K562 (cell line): ENCODE data around the gene NDUFAF8. TPM values are rescaled to one million over a fixed set of nuclear protein-coding genes. Genes with fewer than 3 reads are reported as not detected.
A peak's percentile ranks its signal among the peaks of the same experiment; 100 is the strongest.

Experiments
- CHD1 ChIP-seq: fragments of 200-600 bp; sonication (generic); IDR thresholded peaks from one replicate; pipeline ENCODE4 v1.6.1; 2012; ENCODE audit warnings: mild to moderate bottlenecking, moderate library complexity, low read length, inconsistent platforms
- ELF4 ChIP-seq: fragments of 450-650 bp; formaldehyde crosslinking; IDR thresholded peaks from 2 replicates; pipeline ENCODE4 v1.4.0; 2022; ENCODE audit warnings: missing genetic modification characterization
- NBN ChIP-seq: fragments of 450-650 bp; IDR thresholded peaks from 2 replicates; pipeline ENCODE4 v1.6.1; 2016; ENCODE audit warnings: low read depth, mild to moderate bottlenecking
- ZNF121 ChIP-seq: sonication (generic); formaldehyde crosslinking; conservative IDR thresholded peaks from 2 replicates; pipeline ENCODE4 v1.8.0; 2022; ENCODE audit warnings: missing genetic modification reagents
- polyA plus RNA-seq, 8 experiments: library from polyadenylated mRNA; depleted of rRNA in 4 of 8; stranded (reverse) in 5 of 8; unstranded in 3 of 8; fragments of >200 nt; fragmentation: Nextera tagmentation in 2 of 8; fragmentation: Illumina TruSeq in 1 of 8; extraction: Ambion mirVana in 2 of 8; extraction: Trizol in 1 of 8; gene quantifications; 2 replicates each; pipeline versions ENCODE4 v1.2.1 to v1.2.3, GENCODE V29; 2011 to 2014; ENCODE audit warnings: inconsistent platforms in 1 of 8, missing spikeins in 1 of 8
- total RNA-seq, 7 experiments: library from RNA; depleted of rRNA in 6 of 7; stranded (reverse); fragments of >200 nt in 6 of 7; fragmentation: Illumina TruSeq in 2 of 7; extraction: Trizol in 2 of 7; gene quantifications; 2 replicates each; pipeline versions ENCODE4 v1.2.1 to v1.2.3, GENCODE V29; 2011 to 2021; ENCODE audit warnings: low replicate concordance in 1 of 7
- TF ChIP-seq, protein P1 (sequence below), 2 experiments: fragments of 450-650 bp in 1 of 2; sonication (generic) in 1 of 2; formaldehyde crosslinking in 1 of 2; IDR thresholded peaks; 2 replicates each; pipeline versions ENCODE4 v1.7.1 to v1.9.0; 2016 to 2022; ENCODE audit warnings: inconsistent platforms in 1 of 2, mild to moderate bottlenecking in 1 of 2, missing genetic modification reagents in 1 of 2
- TF ChIP-seq, protein P2 (sequence below): fragments of 450-650 bp; IDR thresholded peaks from 2 replicates; pipeline ENCODE4 v1.6.1; 2017; ENCODE audit warnings: antibody characterized with exemption, mild to moderate bottlenecking
- TF ChIP-seq, protein P3 (sequence below): sonication (generic); formaldehyde crosslinking; IDR thresholded peaks from 2 replicates; pipeline ENCODE4 v1.8.1; 2023; ENCODE audit warnings: mild to moderate bottlenecking, missing genetic modification reagents

Gene NDUFAF8
- total and polyA plus RNA-seq, 9 of the 15 experiments (the other 6 are each of a cell fraction or from before 2014, with no cell fraction given) = 13.5 to 144 (median 90.0) TPM

DNA sequence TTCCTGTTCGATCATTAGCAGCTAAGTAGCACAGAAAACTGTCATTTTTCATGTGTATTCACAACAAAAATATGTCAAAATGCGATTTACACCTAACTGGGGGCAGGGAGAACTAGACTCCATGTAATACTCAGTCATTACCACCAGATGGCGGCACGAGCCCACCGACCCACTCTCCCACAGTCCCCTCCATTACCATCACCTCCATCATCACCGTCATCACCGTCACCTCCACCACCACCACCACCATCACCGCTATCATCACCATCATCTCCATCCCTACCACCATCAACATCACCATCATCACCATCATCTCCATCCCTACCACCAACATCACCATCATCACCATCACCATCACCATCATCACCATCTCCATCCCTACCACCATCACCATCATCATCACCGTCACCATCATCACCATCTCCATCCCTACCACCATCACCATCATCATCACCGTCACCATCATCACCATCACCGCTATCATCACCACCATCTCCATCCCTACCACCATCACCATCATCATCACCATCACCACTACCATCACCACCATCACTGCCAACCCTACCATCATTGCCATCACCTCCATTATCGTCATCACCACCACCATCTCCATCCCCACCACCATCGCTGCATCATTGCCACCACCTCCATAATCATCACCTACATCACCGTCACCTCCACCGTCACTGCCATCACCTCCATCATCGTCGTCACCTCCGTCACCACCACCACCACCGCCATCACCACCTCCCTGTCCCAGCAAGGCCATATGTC, 14.4 kb downstream of the NDUFAF8 start (continued):
- TF ChIP-seq, protein P1, sequence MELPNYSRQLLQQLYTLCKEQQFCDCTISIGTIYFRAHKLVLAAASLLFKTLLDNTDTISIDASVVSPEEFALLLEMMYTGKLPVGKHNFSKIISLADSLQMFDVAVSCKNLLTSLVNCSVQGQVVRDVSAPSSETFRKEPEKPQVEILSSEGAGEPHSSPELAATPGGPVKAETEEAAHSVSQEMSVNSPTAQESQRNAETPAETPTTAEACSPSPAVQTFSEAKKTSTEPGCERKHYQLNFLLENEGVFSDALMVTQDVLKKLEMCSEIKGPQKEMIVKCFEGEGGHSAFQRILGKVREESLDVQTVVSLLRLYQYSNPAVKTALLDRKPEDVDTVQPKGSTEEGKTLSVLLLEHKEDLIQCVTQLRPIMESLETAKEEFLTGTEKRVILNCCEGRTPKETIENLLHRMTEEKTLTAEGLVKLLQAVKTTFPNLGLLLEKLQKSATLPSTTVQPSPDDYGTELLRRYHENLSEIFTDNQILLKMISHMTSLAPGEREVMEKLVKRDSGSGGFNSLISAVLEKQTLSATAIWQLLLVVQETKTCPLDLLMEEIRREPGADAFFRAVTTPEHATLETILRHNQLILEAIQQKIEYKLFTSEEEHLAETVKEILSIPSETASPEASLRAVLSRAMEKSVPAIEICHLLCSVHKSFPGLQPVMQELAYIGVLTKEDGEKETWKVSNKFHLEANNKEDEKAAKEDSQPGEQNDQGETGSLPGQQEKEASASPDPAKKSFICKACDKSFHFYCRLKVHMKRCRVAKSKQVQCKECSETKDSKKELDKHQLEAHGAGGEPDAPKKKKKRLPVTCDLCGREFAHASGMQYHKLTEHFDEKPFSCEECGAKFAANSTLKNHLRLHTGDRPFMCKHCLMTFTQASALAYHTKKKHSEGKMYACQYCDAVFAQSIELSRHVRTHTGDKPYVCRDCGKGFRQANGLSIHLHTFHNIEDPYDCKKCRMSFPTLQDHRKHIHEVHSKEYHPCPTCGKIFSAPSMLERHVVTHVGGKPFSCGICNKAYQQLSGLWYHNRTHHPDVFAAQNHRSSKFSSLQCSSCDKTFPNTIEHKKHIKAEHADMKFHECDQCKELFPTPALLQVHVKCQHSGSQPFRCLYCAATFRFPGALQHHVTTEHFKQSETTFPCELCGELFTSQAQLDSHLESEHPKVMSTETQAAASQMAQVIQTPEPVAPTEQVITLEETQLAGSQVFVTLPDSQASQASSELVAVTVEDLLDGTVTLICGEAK (IDR thresholded peaks at IDR 0.05) = peak; percentile 58; the same call in 1 of the 2 replicates
- TF ChIP-seq, protein P1 (CRISPR knock-in tag; IDR thresholded peaks at IDR 0.05) = no peak
- no peak for TF ChIP-seq CHD1
- no peak for TF ChIP-seq ZNF121 (CRISPR knock-in tag)
- TF ChIP-seq NBN = peak; percentile 69; the same call in 1 of the 2 replicates
- TF ChIP-seq, protein P2, sequence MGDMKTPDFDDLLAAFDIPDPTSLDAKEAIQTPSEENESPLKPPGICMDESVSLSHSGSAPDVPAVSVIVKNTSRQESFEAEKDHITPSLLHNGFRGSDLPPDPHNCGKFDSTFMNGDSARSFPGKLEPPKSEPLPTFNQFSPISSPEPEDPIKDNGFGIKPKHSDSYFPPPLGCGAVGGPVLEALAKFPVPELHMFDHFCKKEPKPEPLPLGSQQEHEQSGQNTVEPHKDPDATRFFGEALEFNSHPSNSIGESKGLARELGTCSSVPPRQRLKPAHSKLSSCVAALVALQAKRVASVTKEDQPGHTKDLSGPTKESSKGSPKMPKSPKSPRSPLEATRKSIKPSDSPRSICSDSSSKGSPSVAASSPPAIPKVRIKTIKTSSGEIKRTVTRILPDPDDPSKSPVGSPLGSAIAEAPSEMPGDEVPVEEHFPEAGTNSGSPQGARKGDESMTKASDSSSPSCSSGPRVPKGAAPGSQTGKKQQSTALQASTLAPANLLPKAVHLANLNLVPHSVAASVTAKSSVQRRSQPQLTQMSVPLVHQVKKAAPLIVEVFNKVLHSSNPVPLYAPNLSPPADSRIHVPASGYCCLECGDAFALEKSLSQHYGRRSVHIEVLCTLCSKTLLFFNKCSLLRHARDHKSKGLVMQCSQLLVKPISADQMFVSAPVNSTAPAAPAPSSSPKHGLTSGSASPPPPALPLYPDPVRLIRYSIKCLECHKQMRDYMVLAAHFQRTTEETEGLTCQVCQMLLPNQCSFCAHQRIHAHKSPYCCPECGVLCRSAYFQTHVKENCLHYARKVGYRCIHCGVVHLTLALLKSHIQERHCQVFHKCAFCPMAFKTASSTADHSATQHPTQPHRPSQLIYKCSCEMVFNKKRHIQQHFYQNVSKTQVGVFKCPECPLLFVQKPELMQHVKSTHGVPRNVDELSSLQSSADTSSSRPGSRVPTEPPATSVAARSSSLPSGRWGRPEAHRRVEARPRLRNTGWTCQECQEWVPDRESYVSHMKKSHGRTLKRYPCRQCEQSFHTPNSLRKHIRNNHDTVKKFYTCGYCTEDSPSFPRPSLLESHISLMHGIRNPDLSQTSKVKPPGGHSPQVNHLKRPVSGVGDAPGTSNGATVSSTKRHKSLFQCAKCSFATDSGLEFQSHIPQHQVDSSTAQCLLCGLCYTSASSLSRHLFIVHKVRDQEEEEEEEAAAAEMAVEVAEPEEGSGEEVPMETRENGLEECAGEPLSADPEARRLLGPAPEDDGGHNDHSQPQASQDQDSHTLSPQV = no peak
- TF ChIP-seq ELF4 (CRISPR knock-in tag) = peak; percentile 73; the same call in 1 of the 2 replicates
- TF ChIP-seq, protein P3, sequence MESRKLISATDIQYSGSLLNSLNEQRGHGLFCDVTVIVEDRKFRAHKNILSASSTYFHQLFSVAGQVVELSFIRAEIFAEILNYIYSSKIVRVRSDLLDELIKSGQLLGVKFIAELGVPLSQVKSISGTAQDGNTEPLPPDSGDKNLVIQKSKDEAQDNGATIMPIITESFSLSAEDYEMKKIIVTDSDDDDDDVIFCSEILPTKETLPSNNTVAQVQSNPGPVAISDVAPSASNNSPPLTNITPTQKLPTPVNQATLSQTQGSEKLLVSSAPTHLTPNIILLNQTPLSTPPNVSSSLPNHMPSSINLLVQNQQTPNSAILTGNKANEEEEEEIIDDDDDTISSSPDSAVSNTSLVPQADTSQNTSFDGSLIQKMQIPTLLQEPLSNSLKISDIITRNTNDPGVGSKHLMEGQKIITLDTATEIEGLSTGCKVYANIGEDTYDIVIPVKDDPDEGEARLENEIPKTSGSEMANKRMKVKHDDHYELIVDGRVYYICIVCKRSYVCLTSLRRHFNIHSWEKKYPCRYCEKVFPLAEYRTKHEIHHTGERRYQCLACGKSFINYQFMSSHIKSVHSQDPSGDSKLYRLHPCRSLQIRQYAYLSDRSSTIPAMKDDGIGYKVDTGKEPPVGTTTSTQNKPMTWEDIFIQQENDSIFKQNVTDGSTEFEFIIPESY (CRISPR knock-in tag) = peak; percentile 65; the same call in 1 of the 2 replicates
